Colonic mucosa (tissue), 4 donors: Measurements from ENCODE around the gene PKDREJ. TPM values are rescaled to one million over a fixed set of nuclear protein-coding genes. Genes with fewer than 3 reads are reported as not detected.
A peak's percentile ranks its signal among the peaks of the same experiment; 100 is the strongest.
"Not testable (repeated sequence)": the region's sequence is repeated elsewhere in the genome, so short reads cannot be mapped to it uniquely, and the experiment has no call there.

Source experiments
- DNase-seq: peaks from one replicate; pipeline ENCODE4 v3.0.0-alpha.2; 2020
- H3K27ac ChIP-seq: fragments of 200-600 bp; one replicate; pipeline ENCODE4 v1.8.0; 2021
- H3K27me3 ChIP-seq: fragments of 200-600 bp; one replicate; pipeline ENCODE4 v1.8.0; 2021
- H3K36me3 ChIP-seq: fragments of 200-600 bp; one replicate; pipeline ENCODE4 v1.8.0; 2021
- H3K4me1 ChIP-seq: fragments of 200-600 bp; one replicate; pipeline ENCODE4 v1.8.0; 2021; ENCODE audit warnings: mild to moderate bottlenecking
- H3K4me3 ChIP-seq: fragments of 200-600 bp; one replicate; pipeline ENCODE4 v1.8.0; 2021
- H3K9ac ChIP-seq, 2 donors: one replicate each; pipeline ENCODE4 v1.7.0; 2013; ENCODE audit warnings: control low read depth in 2 of 2, low read depth in 2 of 2, low read length in 2 of 2
- H3K9me3 ChIP-seq: fragments of 200-600 bp; one replicate; pipeline ENCODE4 v1.8.0; 2021
- CTCF ChIP-seq: fragments of 200-600 bp; IDR thresholded peaks from one replicate; pipeline ENCODE4 v1.8.0; 2022; ENCODE audit warnings: antibody characterized with exemption, mild to moderate bottlenecking
- intact Hi-C: fragments of 100-400 bp; cut with DNase I; formaldehyde crosslinking; loops from one replicate; pipeline ENCODE4 v1.14.1; 2022
- total RNA-seq, 2 donors: library from RNA; stranded (reverse); fragmentation: NEBNext Ultra II Directional in 1 of 2; extraction: Animal tissue kit (Norgen Biotek cat#: 25700) in 1 of 2; gene quantifications; one replicate each; pipeline ENCODE4 v1.2.1, GENCODE V29; 2021
- donor health status: healthy.
- donor health status: DM: no; HTN: no; CAD: no.
- donor health status: DM: no; HTN: no; CAD: no.

The PKDREJ gene
- total RNA-seq, 2 donors from 2014 or later: 0.32 to 1.1 TPM

GRCh38 chr22:46267431-46268279 lies 4.5 kb upstream of the PKDREJ start, which contains the start of gene TTC38:
Gene TTC38 (plus strand): TSS chr22:46268008. CDS start chr22:46268040, 32 bp downstream.
- peak within 1 kb of the TSS; percentile 63 for H3K4me3 ChIP-seq
- peaks cover 7% of the 10 kb centered on the region for H3K4me1 ChIP-seq
- intact Hi-C loops: no loop called here
- DNase-seq: peak; percentile 96
- H3K36me3 ChIP-seq: no peaks in the 10 kb centered on the region
- H3K27ac ChIP-seq: peak within 1 kb of the TSS; percentile 78
- H3K9me3 ChIP-seq: no peaks in the 10 kb centered on the region
- no peak for TF ChIP-seq CTCF
- no peaks in the 10 kb centered on the region for H3K27me3 ChIP-seq
- peak within 1 kb of the TSS; percentile 86 to 93 for H3K9ac ChIP-seq

GRCh38 chr22:46265627-46266026 lies 2.5 kb upstream of the PKDREJ start:
- DNase-seq, H3K36me3 ChIP-seq, H3K4me1 ChIP-seq, H3K27ac ChIP-seq, intact Hi-C loops, H3K27me3 ChIP-seq, H3K4me3 ChIP-seq, H3K9me3 ChIP-seq, H3K9ac ChIP-seq: not testable (repeated sequence)

DNA sequence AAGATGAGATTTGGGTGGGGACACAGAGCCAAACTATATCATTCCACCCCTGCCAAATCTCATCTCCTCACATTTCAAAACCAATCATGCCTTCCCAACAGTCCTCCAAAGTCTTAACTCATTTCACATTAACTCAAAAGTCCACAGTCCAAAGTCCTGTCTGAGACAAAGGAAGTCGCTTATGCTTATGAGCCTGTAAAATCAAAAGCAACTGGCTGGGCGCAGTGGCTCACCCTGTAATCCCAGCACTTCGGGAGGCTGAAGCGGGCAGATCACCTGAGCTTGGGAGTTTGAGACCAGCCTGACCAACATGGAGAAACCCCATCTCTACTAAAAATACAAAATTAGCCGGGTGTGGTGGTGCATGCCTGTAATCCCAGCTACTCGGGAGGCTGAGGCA lies 1.4 kb upstream of the PKDREJ start:
- H3K4me3 ChIP-seq, intact Hi-C loops, H3K27me3 ChIP-seq, H3K4me1 ChIP-seq, H3K9ac ChIP-seq, H3K36me3 ChIP-seq, H3K9me3 ChIP-seq: not testable (repeated sequence)
- H3K27ac ChIP-seq: peak overlapping the region; percentile 68
- DNase-seq: peak; percentile 80

DNA sequence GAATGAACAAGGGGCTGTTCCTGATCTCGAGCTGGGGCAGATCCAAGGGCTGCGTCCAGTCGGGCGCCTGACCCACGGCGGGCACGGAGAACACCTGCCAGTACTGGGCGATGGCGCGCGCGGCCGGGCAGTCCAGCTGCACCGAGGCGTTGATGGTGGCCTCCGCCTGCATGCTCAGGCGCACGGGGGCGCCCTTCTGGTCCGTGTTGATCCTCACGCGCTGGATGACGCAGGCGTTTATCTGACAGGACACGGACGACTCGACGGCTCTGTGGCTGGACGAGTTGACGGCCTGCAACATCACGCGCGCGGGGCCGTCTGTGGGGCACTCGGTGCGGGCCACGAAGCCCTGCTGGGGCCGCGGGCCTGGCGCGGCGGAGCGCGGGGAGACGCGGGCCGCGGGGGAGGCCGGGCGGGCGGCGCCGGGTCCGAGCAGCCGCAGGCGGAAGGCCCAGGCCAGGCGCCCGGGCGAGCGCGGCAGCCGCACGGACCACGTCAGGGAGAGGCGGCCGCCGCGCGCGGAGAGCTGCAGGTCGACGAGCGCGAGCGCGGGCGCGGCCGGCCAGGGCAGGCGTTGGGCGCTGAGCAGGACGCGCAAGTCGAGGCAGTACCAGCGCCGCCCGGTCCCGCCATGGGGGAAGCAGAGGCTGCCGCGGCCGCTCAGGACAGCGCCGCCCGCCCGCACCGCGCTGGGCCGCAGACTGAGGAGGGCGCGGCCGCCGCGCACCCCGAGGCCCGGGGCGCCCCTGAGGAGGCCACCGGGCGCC lies 511 bp downstream of the PKDREJ start:
- no peak overlapping the region for H3K9ac ChIP-seq
- DNase-seq: peak; percentile 72
- no peak overlapping the region for H3K4me3 ChIP-seq
- no peaks in the 10 kb centered on the region for H3K9me3 ChIP-seq
- H3K27me3 ChIP-seq: no peaks in the 10 kb centered on the region
- no peak overlapping the region for H3K27ac ChIP-seq
- H3K4me1 ChIP-seq: peaks cover 4% of the 10 kb centered on the region
- TF ChIP-seq CTCF: no peak
- H3K36me3 ChIP-seq: no peaks in the 10 kb centered on the region
- intact Hi-C loops: no loop called here

GRCh38 chr22:46260038-46260437 lies 3.1 kb downstream of the PKDREJ start:
- Histone ChIP-seq H3K36me3 (no peaks in the 10 kb centered on the region), H3K9ac (no peak overlapping the region), H3K4me3 (no peak overlapping the region), H3K27ac (no peak overlapping the region), H3K27me3 (no peaks in the 10 kb centered on the region), H3K9me3 (no peaks in the 10 kb centered on the region), H3K4me1 (peaks cover 4% of the 10 kb centered on the region)
- no peak for TF ChIP-seq CTCF
- no peak for DNase-seq
- intact Hi-C loops: no loop called here

GRCh38 chr22:46259374-46259773 lies 3.8 kb downstream of the PKDREJ start:
- no peak for TF ChIP-seq CTCF
- Histone ChIP-seq H3K4me1 (peaks cover 4% of the 10 kb centered on the region), H3K27me3 (no peaks in the 10 kb centered on the region), H3K36me3 (no peaks in the 10 kb centered on the region), H3K27ac (no peak overlapping the region), H3K9ac (no peak overlapping the region), H3K4me3 (no peak overlapping the region), H3K9me3 (no peaks in the 10 kb centered on the region)
- DNase-seq: no peak
- intact Hi-C loops: loop anchor here (10.0 kb wide), 1 partner anchor 115 kb away; no protein-coding TSS in a partner anchor
